H1 (cell line): ENCODE measurements around the gene TNIK. TPM values are rescaled to one million over a fixed set of nuclear protein-coding genes. Genes with fewer than 3 reads are reported as not detected.

Source experiments
- CTCF ChIA-PET: fragments of 300-600 bp; sonication (Branson Sonifier 250); formaldehyde crosslinking; loops from one replicate; lab custom pipeline; 2021; ENCODE audit not compliant: partially characterized antibody; lab: Charles Lee
- POLR2A ChIA-PET: fragments of 300-600 bp; sonication (Branson Sonifier 250); formaldehyde crosslinking; loops from one replicate; lab custom pipeline; 2021; ENCODE audit warnings: inconsistent platforms; ENCODE audit not compliant: partially characterized antibody; lab: Charles Lee
- DNase-seq, 2 experiments: peaks; one replicate each; pipeline versions ENCODE4 v3.0.0 to v3.0.0-alpha.2; 2010 to 2022; ENCODE audit warnings: low spot score in 2 of 2, low read depth in 1 of 2, mixed read lengths in 1 of 2
- FAIRE-seq: peaks from 2 replicates; lab custom pipeline; 2011; peaks lifted over from hg19 to GRCh38; lab: Jason Lieb, UNC
- H2AFZ ChIP-seq: 2 replicates; pipeline ENCODE4 v1.8.1; 2012; ENCODE audit warnings: low read length, inconsistent platforms
- H2AK5ac ChIP-seq: 2 replicates; pipeline ENCODE4 v1.6.1; 2013; ENCODE audit warnings: low read depth, low read length
- H2BK120ac ChIP-seq: replicated peaks from 2 replicates; pipeline ENCODE3; 2013; ENCODE audit warnings: low read depth, low read length, inconsistent platforms
- H2BK12ac ChIP-seq: 2 replicates; pipeline ENCODE4 v1.6.1; 2013; ENCODE audit warnings: low read depth, low read length
- H2BK15ac ChIP-seq: 2 replicates; pipeline ENCODE4 v1.6.1; 2013; ENCODE audit warnings: low read length
- H2BK20ac ChIP-seq: 2 replicates; pipeline ENCODE4 v1.6.1; 2013; ENCODE audit warnings: low read length
- H2BK5ac ChIP-seq: 2 replicates; pipeline ENCODE4 v1.6.1; 2013; ENCODE audit warnings: low read depth, low read length
- H3K14ac ChIP-seq: 2 replicates; pipeline ENCODE4 v1.6.1; 2013; ENCODE audit warnings: inconsistent platforms; ENCODE audit not compliant: insufficient read length
- H3K18ac ChIP-seq: 2 replicates; pipeline ENCODE4 v1.6.1; 2013; ENCODE audit warnings: low read length; ENCODE audit errors: extremely low read depth
- H3K23ac ChIP-seq: 2 replicates; pipeline ENCODE4 v1.6.1; 2013; ENCODE audit warnings: inconsistent platforms; ENCODE audit not compliant: insufficient read length
- H3K23me2 ChIP-seq: 2 replicates; pipeline ENCODE4 v1.6.1; 2013; ENCODE audit warnings: low read depth, low read length
- H3K27ac ChIP-seq: 2 replicates; pipeline ENCODE4 v1.6.1; 2011; ENCODE audit warnings: low read depth, low read length, inconsistent platforms
- H3K27me3 ChIP-seq, 4 experiments: replicated peaks in 1 of 4; 1 replicate in 1 of 4; 2 replicates in 3 of 4; pipeline versions ENCODE4 v1.6.1 to v1.8.1; 2011 to 2013; ENCODE audit warnings: low read length in 3 of 4, mild to moderate bottlenecking in 3 of 4, inconsistent platforms in 2 of 4, mixed read lengths in 2 of 4, moderate library complexity in 1 of 4; ENCODE audit not compliant: control insufficient read depth in 3 of 4, insufficient read depth in 3 of 4; ENCODE audit errors: extremely low read depth in 1 of 4
- H3K36me3 ChIP-seq, 4 experiments: 2 replicates each; pipeline versions ENCODE4 v1.6.1 to v1.8.1; 2011 to 2013; ENCODE audit warnings: mild to moderate bottlenecking in 4 of 4, low read length in 3 of 4, moderate library complexity in 2 of 4, control low read depth in 1 of 4, inconsistent platforms in 1 of 4; ENCODE audit not compliant: insufficient read depth in 4 of 4, control insufficient read depth in 2 of 4
- H3K4ac ChIP-seq: replicated peaks from 2 replicates; pipeline ENCODE3; 2013; ENCODE audit warnings: low read length, low read depth, mixed read lengths, inconsistent platforms; ENCODE audit not compliant: insufficient read length
- H3K4me1 ChIP-seq, 4 experiments: replicated peaks in 1 of 4; 1 replicate in 1 of 4; 2 replicates in 3 of 4; pipeline versions ENCODE4 v1.6.1 to v1.8.1; 2011 to 2013; ENCODE audit warnings: low read length in 3 of 4, inconsistent platforms in 2 of 4, mixed read lengths in 1 of 4; ENCODE audit not compliant: insufficient read depth in 4 of 4, control insufficient read depth in 3 of 4
- H3K4me2 ChIP-seq, 2 experiments: 2 replicates each; pipeline versions ENCODE4 v1.6.1 to v1.8.1; 2011 to 2013; ENCODE audit warnings: low read depth in 2 of 2, low read length in 2 of 2, control low read depth in 1 of 2, inconsistent platforms in 1 of 2, mild to moderate bottlenecking in 1 of 2; ENCODE audit not compliant: insufficient read depth in 1 of 2
- H3K4me3 ChIP-seq, 4 experiments: fragments of 200-600, 300-600 bp in 1 of 4; sonication (generic), shearing (Covaris generic), sonication (Bioruptor Twin) in 1 of 4; 2 replicates each; pipeline versions ENCODE4 v1.5.1 to v1.8.1; 2011 to 2016; ENCODE audit warnings: low read length in 4 of 4, low read depth in 3 of 4, control low read depth in 2 of 4, inconsistent platforms in 2 of 4, mild to moderate bottlenecking in 2 of 4, mixed read lengths in 1 of 4, moderate library complexity in 1 of 4; ENCODE audit not compliant: insufficient read depth in 2 of 4; ENCODE audit errors: extremely low read depth in 1 of 4
- H3K56ac ChIP-seq: replicated peaks from 2 replicates; pipeline ENCODE3; 2013; ENCODE audit warnings: low read depth, mild to moderate bottlenecking, mixed read lengths, low read length, inconsistent platforms; ENCODE audit not compliant: insufficient read length
- H3K79me1 ChIP-seq: 2 replicates; pipeline ENCODE4 v1.6.1; 2013; ENCODE audit warnings: low read depth, low read length, control low read depth
- H3K79me2 ChIP-seq, 2 experiments: 2 replicates each; pipeline versions ENCODE4 v1.6.1 to v1.8.1; 2012 to 2013; ENCODE audit warnings: low read length in 2 of 2, mild to moderate bottlenecking in 2 of 2, inconsistent platforms in 1 of 2; ENCODE audit not compliant: insufficient read depth in 2 of 2, control insufficient read depth in 1 of 2
- H3K9ac ChIP-seq, 4 experiments: replicated peaks in 1 of 4; 1 replicate in 1 of 4; 2 replicates in 3 of 4; pipeline versions ENCODE4 v1.6.1 to v1.8.1; 2011 to 2013; ENCODE audit warnings: low read depth in 3 of 4, low read length in 3 of 4, control low read depth in 2 of 4, mild to moderate bottlenecking in 2 of 4, moderate library complexity in 2 of 4, inconsistent platforms in 1 of 4; ENCODE audit errors: extremely low read depth in 1 of 4
- H3K9me3 ChIP-seq, 2 experiments: 2 replicates each; pipeline versions ENCODE4 v1.6.1 to v1.8.1; 2012 to 2013; ENCODE audit warnings: mild to moderate bottlenecking in 2 of 2, moderate library complexity in 2 of 2, control low read depth in 1 of 2, inconsistent platforms in 1 of 2, low read depth in 1 of 2, low read length in 1 of 2, mixed read lengths in 1 of 2; ENCODE audit not compliant: insufficient read depth in 2 of 2
- H4K20me1 ChIP-seq, 2 experiments: replicated peaks in 1 of 2; 2 replicates each; pipeline versions ENCODE3 to v1.8.1; 2011 to 2013; ENCODE audit warnings: inconsistent platforms in 2 of 2, low read length in 2 of 2, mild to moderate bottlenecking in 1 of 2; ENCODE audit not compliant: insufficient read depth in 2 of 2, control insufficient read depth in 1 of 2
- H4K5ac ChIP-seq: 2 replicates; pipeline ENCODE4 v1.6.1; 2013; ENCODE audit warnings: low read length, low read depth, mixed read lengths, inconsistent platforms; ENCODE audit not compliant: insufficient read length
- H4K8ac ChIP-seq: 2 replicates; pipeline ENCODE4 v1.8.0; 2013; ENCODE audit warnings: mild to moderate bottlenecking, moderate library complexity, low read length, inconsistent platforms; ENCODE audit not compliant: insufficient read depth; ENCODE audit errors: extremely low read depth
- H4K91ac ChIP-seq: replicated peaks from 2 replicates; pipeline ENCODE3; 2013; ENCODE audit warnings: low read length, mixed read lengths, inconsistent platforms; ENCODE audit not compliant: insufficient read length
- CREB1 ChIP-seq: IDR thresholded peaks from 2 replicates; pipeline ENCODE4 v1.6.1; 2012; ENCODE audit warnings: inconsistent platforms
- CTBP2 ChIP-seq: IDR thresholded peaks from 2 replicates; pipeline ENCODE4 v1.7.0; 2011; ENCODE audit warnings: borderline replicate concordance, mild to moderate bottlenecking, moderate library complexity, mixed read lengths, low read length; ENCODE audit not compliant: insufficient read depth, insufficient read length
- POLR2AphosphoS5 ChIP-seq: IDR thresholded peaks from 2 replicates; pipeline ENCODE4 v1.6.1; 2011; ENCODE audit warnings: low read depth, low read length
- RNF2 ChIP-seq: fragments of 200-900, 300-1000 bp; sonication (generic); IDR thresholded peaks from 2 replicates; pipeline ENCODE4 v1.7.1; 2016; ENCODE audit warnings: borderline replicate concordance, low read depth, mild to moderate bottlenecking, antibody characterized with exemption, low read length; ENCODE audit not compliant: poor library complexity, severe bottlenecking; ENCODE audit errors: missing control alignments
- SUZ12 ChIP-seq: fragments of 200-600 bp; sonication (generic); IDR thresholded peaks from 2 replicates; pipeline ENCODE4 v1.6.1; 2012; ENCODE audit warnings: mild to moderate bottlenecking, inconsistent platforms, low read length, moderate library complexity, mixed read lengths
- WGBS, 2 experiments: shearing (Covaris generic) in 1 of 2; methylation state at CpG; one replicate each; pipeline versions ENCODE4 v1.1.6 to v1.1.7; 2013 to 2015; ENCODE audit warnings: low lambda C conversion rate in 2 of 2, mixed read lengths in 2 of 2, inconsistent platforms in 1 of 2, low coverage in 1 of 2, missing lambda C conversion rate in 1 of 2; ENCODE audit not compliant: insufficient replicate concordance in 2 of 2, insufficient coverage in 1 of 2, insufficient read length in 1 of 2; ENCODE audit errors: extremely low coverage in 1 of 2, missing lambda C conversion rate in 1 of 2; 5-methylcytosine and 5-hydroxymethylcytosine counted together
- polyA plus RNA-seq, 7 experiments: library from polyadenylated mRNA; depleted of rRNA in 3 of 7; stranded (reverse) in 5 of 7; unstranded in 2 of 7; fragments of >200 nt in 5 of 7; fragments of 200-250 nt in 2 of 7; gene quantifications; 1 replicate in 5 of 7; 2 replicates in 1 of 7; 4 replicates in 1 of 7; pipeline versions ENCODE4 v1.2.1 to v1.2.3, GENCODE V29; 2011 to 2013; ENCODE audit warnings: missing spikeins in 2 of 7, mixed read lengths in 2 of 7
- total RNA-seq: library from RNA; stranded (reverse); fragmentation: NEBNext Ultra II Directional; extraction: Animal tissue kit (Norgen Biotek cat#: 25700); gene quantifications from 2 replicates; pipeline ENCODE4 v1.2.1, GENCODE V29; 2021
- TF ChIP-seq, protein P1 (sequence below): IDR thresholded peaks from 2 replicates; pipeline ENCODE4 v1.6.1; 2011; ENCODE audit warnings: low read depth, mild to moderate bottlenecking, low read length; ENCODE audit not compliant: insufficient read depth

Gene TNIK
- total and polyA plus RNA-seq, 2 of the 8 experiments (the other 6 are each of a cell fraction or from before 2014, with no cell fraction given), result 7.4 to 42.0 TPM

DNA sequence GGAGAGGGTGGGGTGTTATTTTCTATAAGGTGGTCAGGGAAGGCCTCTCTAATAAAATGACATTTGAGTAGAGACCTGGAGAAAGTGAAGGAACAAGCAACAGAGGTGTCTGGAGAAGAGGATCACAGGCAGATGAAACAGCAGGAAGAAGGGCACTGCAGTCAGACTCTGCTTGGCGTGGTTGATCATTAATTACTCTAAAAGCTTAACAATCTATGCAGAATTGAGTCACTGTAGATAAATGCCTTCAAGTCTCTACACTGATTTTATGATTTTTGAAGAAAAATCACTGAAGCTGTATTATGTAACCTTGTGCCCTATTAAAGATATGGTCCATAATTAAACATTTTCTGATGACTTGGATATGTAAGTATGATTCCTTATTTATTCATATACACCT, 114.2 kb downstream of the TNIK start:
- WGBS, 2 experiments, result 84% methylated on average over 1 of the region's 1 CpG; no CpG with 5 or more reads in 1 of the 2 experiments
- CTCF ChIA-PET, result interaction anchor here (1.7 to 2.6 kb wide), 2 partner anchors 8 to 15 kb away, joined by 4 to 8 read pairs; no protein-coding TSS in a partner anchor
- no peak overlapping the region for H2BK120ac ChIP-seq
- H4K5ac ChIP-seq, result no peak overlapping the region
- H2AK5ac ChIP-seq, result no peak overlapping the region
- FAIRE-seq, result no peak
- H3K18ac ChIP-seq, result no peak overlapping the region
- no peak overlapping the region for H3K4me3 ChIP-seq
- POLR2A ChIA-PET, result no interaction called here
- H2BK15ac ChIP-seq, result no peak overlapping the region
- no peak overlapping the region for H3K27ac ChIP-seq
- no peak overlapping the region for H3K14ac ChIP-seq
- no peak overlapping the region for H2BK5ac ChIP-seq
- H3K9me3 ChIP-seq, result no peaks in the 10 kb centered on the region; a peak in 1 of 4 replicates
- no peak overlapping the region for H2AFZ ChIP-seq
- no peak for TF ChIP-seq POLR2AphosphoS5
- TF ChIP-seq, protein P1, sequence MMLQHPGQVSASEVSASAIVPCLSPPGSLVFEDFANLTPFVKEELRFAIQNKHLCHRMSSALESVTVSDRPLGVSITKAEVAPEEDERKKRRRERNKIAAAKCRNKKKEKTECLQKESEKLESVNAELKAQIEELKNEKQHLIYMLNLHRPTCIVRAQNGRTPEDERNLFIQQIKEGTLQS, result no peak
- no peak for TF ChIP-seq CREB1
- TF ChIP-seq RNF2, result no peak
- TF ChIP-seq SUZ12, result no peak
- TF ChIP-seq CTBP2, result no peak
- TF ChIP-seq, all 59 proteins: peak for 0
- Histone ChIP-seq H3K36me3 (no peaks in the 10 kb centered on the region), H2BK20ac (no peak overlapping the region), H3K23ac (no peak overlapping the region), H4K8ac (no peak overlapping the region), H2BK12ac (no peak overlapping the region), H3K9ac (no peak overlapping the region), H4K91ac (no peak overlapping the region), H3K27me3 (no peaks in the 10 kb centered on the region), H3K23me2 (no peaks in the 10 kb centered on the region; the same call in 1 of the 2 replicates), H4K20me1 (no peaks in the 10 kb centered on the region), H3K4me1 (peaks cover 0 to 8% (median 1%) of the 10 kb centered on the region in 4 experiments; a peak in 2 of 7 replicates), H3K4ac (no peak overlapping the region), H3K79me1 (no peaks in the 10 kb centered on the region; the same call in 1 of the 2 replicates), H3K4me2 (no peak overlapping the region), H3K56ac (no peak overlapping the region), H3K79me2 (peaks cover 0 to 40% of the 10 kb centered on the region in 2 experiments; a peak in 2 of 4 replicates)
- DNase-seq, result no peak
